GM23338 (cell line): ENCODE measurements around the gene SIVA1. TPM values are rescaled to one million over a fixed set of nuclear protein-coding genes. Genes with fewer than 3 reads are reported as not detected.
A peak's percentile ranks its signal among the peaks of the same experiment; 100 is the strongest.

Experiments
- ATAC-seq: fragments of 200-7000 bp; cut with Tn5 transposase; 3 replicates; pipeline ENCODE4 v1.9.1; 2020
- DNase-seq: peaks from one replicate; pipeline ENCODE4 v3.0.0-alpha.2; 2015; ENCODE audit warnings: low spot score
- H2AFZ ChIP-seq: fragments of 200-600 bp; sonication (generic); 2 replicates; pipeline ENCODE4 v1.8.0; 2016; ENCODE audit warnings: antibody characterized with exemption, mild to moderate bottlenecking, moderate library complexity
- H3F3A ChIP-seq: fragments of 200-600 bp; sonication (generic); replicated peaks from 2 replicates; pipeline ENCODE4 v1.8.0; 2017; ENCODE audit warnings: antibody characterized with exemption, mixed run types, low read depth
- H3K27ac ChIP-seq: fragments of 200-600 bp; sonication (generic); 2 replicates; pipeline ENCODE4 v1.6.1; 2016; ENCODE audit warnings: low read depth
- H3K27me3 ChIP-seq: fragments of 200-600 bp; sonication (generic); 2 replicates; pipeline ENCODE4 v1.8.0; 2016; ENCODE audit warnings: mild to moderate bottlenecking, mixed run types, moderate library complexity; ENCODE audit not compliant: insufficient read depth
- H3K36me3 ChIP-seq: fragments of 200-600 bp; sonication (generic); 2 replicates; pipeline ENCODE4 v1.8.0; 2016; ENCODE audit warnings: mild to moderate bottlenecking; ENCODE audit not compliant: insufficient read depth
- H3K4me1 ChIP-seq: fragments of 200-600 bp; sonication (generic); 2 replicates; pipeline ENCODE4 v1.8.0; 2016; ENCODE audit warnings: mild to moderate bottlenecking, moderate library complexity; ENCODE audit not compliant: insufficient read depth
- H3K4me2 ChIP-seq: fragments of 200-600 bp; sonication (generic); 2 replicates; pipeline ENCODE4 v1.7.1; 2017; ENCODE audit warnings: mixed run types
- H3K4me3 ChIP-seq: fragments of 200-600 bp; sonication (generic); 2 replicates; pipeline ENCODE4 v1.6.1; 2016; ENCODE audit warnings: mixed run types
- H3K79me2 ChIP-seq: fragments of 200-600 bp; sonication (generic); replicated peaks from 2 replicates; pipeline ENCODE4 v1.8.0; 2017; ENCODE audit warnings: mild to moderate bottlenecking; ENCODE audit not compliant: insufficient read depth
- H3K9me2 ChIP-seq: fragments of 200-600 bp; sonication (generic); 2 replicates; pipeline ENCODE4 v1.8.0; 2017; ENCODE audit not compliant: insufficient read depth
- H4K20me1 ChIP-seq: fragments of 200-600 bp; sonication (generic); replicated peaks from 2 replicates; pipeline ENCODE4 v1.8.0; 2017; ENCODE audit warnings: mild to moderate bottlenecking; ENCODE audit not compliant: insufficient read depth
- H3K27ac Mint-ChIP-seq: 2 replicates; pipeline ENCODE4 v1.8.0; 2020; ENCODE audit warnings: inconsistent platforms, mild to moderate bottlenecking, moderate library complexity, mixed read lengths
- H3K27me3 Mint-ChIP-seq: 3 replicates; pipeline ENCODE4 v1.8.0; 2022; ENCODE audit warnings: low read depth, mild to moderate bottlenecking, moderate library complexity, mixed read lengths, inconsistent platforms; ENCODE audit not compliant: insufficient read depth, poor library complexity
- H3K36me3 Mint-ChIP-seq: 3 replicates; pipeline ENCODE4 v1.8.0; 2021; ENCODE audit warnings: low read depth, mild to moderate bottlenecking, inconsistent platforms, moderate library complexity, mixed read lengths
- H3K4me1 Mint-ChIP-seq: 3 replicates; pipeline ENCODE4 v1.8.0; 2020; ENCODE audit warnings: mild to moderate bottlenecking, inconsistent platforms, mixed read lengths
- H3K4me3 Mint-ChIP-seq: 3 replicates; pipeline ENCODE4 v1.8.0; 2021; ENCODE audit warnings: moderate library complexity, mild to moderate bottlenecking, inconsistent platforms, mixed read lengths
- H3K9me3 Mint-ChIP-seq: 3 replicates; pipeline ENCODE4 v1.8.0; 2020; ENCODE audit warnings: moderate library complexity, mild to moderate bottlenecking, inconsistent platforms, mixed read lengths
- CREB1 ChIP-seq: fragments of 250-450 bp; sonication (Bioruptor Pico); IDR thresholded peaks from 2 replicates; pipeline ENCODE4 v1.5.0; 2020; ENCODE audit warnings: low read depth, mild to moderate bottlenecking, moderate library complexity
- ETS1 ChIP-seq: IDR thresholded peaks from 2 replicates; pipeline ENCODE4 v1.6.1; 2016; ENCODE audit warnings: antibody characterized with exemption
- EZH2 ChIP-seq: fragments of 200-600 bp; sonication (generic); IDR thresholded peaks from one replicate; pipeline ENCODE4 v1.8.0; 2017; ENCODE audit warnings: antibody characterized with exemption, mild to moderate bottlenecking, low read depth; ENCODE audit not compliant: unreplicated experiment
- EZH2phosphoT487 ChIP-seq: fragments of 200-600 bp; sonication (generic); IDR thresholded peaks from one replicate; pipeline ENCODE4 v1.8.1; 2018; ENCODE audit warnings: antibody characterized with exemption; ENCODE audit not compliant: unreplicated experiment
- JUNB ChIP-seq: IDR thresholded peaks from one replicate; pipeline ENCODE4 v1.6.1; 2016; ENCODE audit warnings: antibody characterized with exemption; ENCODE audit not compliant: unreplicated experiment
- NANOG ChIP-seq: IDR thresholded peaks from 2 replicates; pipeline ENCODE4 v1.6.1; 2016; ENCODE audit warnings: antibody characterized with exemption, borderline replicate concordance
- POLR2AphosphoS5 ChIP-seq: IDR thresholded peaks from 2 replicates; pipeline ENCODE4 v1.6.1; 2016; ENCODE audit warnings: antibody characterized with exemption, low read depth
- ZNF331 ChIP-seq: fragments of 250-450 bp; sonication (Bioruptor Pico); IDR thresholded peaks from 2 replicates; pipeline ENCODE4 v1.5.0; 2020; ENCODE audit warnings: low read depth, mild to moderate bottlenecking, moderate library complexity
- ZNF462 ChIP-seq: fragments of 250-450 bp; sonication (Bioruptor Pico); IDR thresholded peaks from 2 replicates; pipeline ENCODE4 v1.5.0; 2020; ENCODE audit warnings: mild to moderate bottlenecking, moderate library complexity
- polyA plus RNA-seq: library from polyadenylated mRNA; unstranded; fragments of >200 nt; fragmentation: Nextera tagmentation; extraction: Ambion mirVana; gene quantifications from 2 replicates; pipeline ENCODE4 v1.2.1, GENCODE V29; 2016
- total RNA-seq: library from RNA; depleted of rRNA; stranded (reverse); fragments of >200 nt; shearing (Covaris generic); gene quantifications from 2 replicates; pipeline ENCODE4 v1.2.3, GENCODE V29; 2014

SIVA1 gene
- total and polyA plus RNA-seq, 2 experiments from 2014 or later: 215 to 392 TPM

- peaks cover 7% of the 10 kb centered on the region for H3K9me3 Mint-ChIP-seq
- H3F3A ChIP-seq: peaks cover 12% of the 10 kb centered on the region; the same call in 1 of the 2 replicates
- peaks cover 21% of the 10 kb centered on the region; the same call in 1 of the 2 replicates for H3K4me1 ChIP-seq
- peak overlapping the region; percentile 87 for H3K4me2 ChIP-seq
- H3K4me3 ChIP-seq: peak overlapping the region; percentile 74
- H3K27me3 ChIP-seq: peaks cover 53% of the 10 kb centered on the region
- H3K79me2 ChIP-seq: no peaks in the 10 kb centered on the region
- TF ChIP-seq ETS1: no peak
- no peak for TF ChIP-seq CREB1 (CRISPR knock-in tag)
- TF ChIP-seq EZH2phosphoT487: no peak
- TF ChIP-seq ZNF462 (CRISPR knock-in tag): no peak
- no peak for TF ChIP-seq EZH2
- no peak for TF ChIP-seq JUNB
- no peak for TF ChIP-seq NANOG
- TF ChIP-seq POLR2AphosphoS5: no peak
- TF ChIP-seq ZNF331 (CRISPR knock-in tag): no peak
- H3K36me3 Mint-ChIP-seq: no peaks in the 10 kb centered on the region
- H3K27ac ChIP-seq: no peak overlapping the region
- 0 out of 2 replicates have a peak, but pooled peaks cover 3% of the 10 kb centered on the region for H3K9me2 ChIP-seq
- H3K27ac Mint-ChIP-seq: no peak overlapping the region
- peak overlapping the region; percentile 76 for H3K4me3 Mint-ChIP-seq
- peaks cover 58% of the 10 kb centered on the region for H3K27me3 Mint-ChIP-seq
- DNase-seq (no peak), ATAC-seq (no peak)
- no peaks in the 10 kb centered on the region for H4K20me1 ChIP-seq
- H2AFZ ChIP-seq: no peak overlapping the region
- H3K36me3 ChIP-seq: no peaks in the 10 kb centered on the region
- peaks cover 27% of the 10 kb centered on the region for H3K4me1 Mint-ChIP-seq
These were observed 48.8 kb downstream of the SIVA1 start for GRCh38 chr14:104801520-104802393.
